Measurements from ENCODE around the gene FGF2.

- TF ChIP-seq POLR2AphosphoS5 (IDR thresholded peaks at IDR 0.05; ENCODE audit: low read depth, low read length), result no peak
- TF ChIP-seq FOXP2 (optimal IDR thresholded peaks at IDR 0.05; ENCODE audit: borderline replicate concordance, extremely low read depth, extremely low read length, insufficient read depth), result no peak
Observed at GRCh38 chr4:122826079-122826527, 528 bp upstream of the FGF2 start.

All from PFSK-1 (cell line).